Chondrocyte (in vitro differentiated cells): ENCODE measurements around the gene SUCNR1. TPM values are rescaled to one million over a fixed set of nuclear protein-coding genes. Genes with fewer than 3 reads are reported as not detected.

Experiments
- DNase-seq: peaks from one replicate; pipeline ENCODE4 v3.0.0; 2021; ENCODE audit warnings: mixed read lengths, low spot score
- H3K27ac Mint-ChIP-seq: one replicate; pipeline ENCODE4 v1.8.0; 2021; ENCODE audit warnings: mild to moderate bottlenecking, moderate library complexity, mixed read lengths; ENCODE audit not compliant: unreplicated experiment
- H3K27me3 Mint-ChIP-seq: 2 replicates; pipeline ENCODE4 v1.8.0; 2021; ENCODE audit warnings: low read depth, mixed read lengths
- H3K36me3 Mint-ChIP-seq: 2 replicates; pipeline ENCODE4 v1.8.0; 2021; ENCODE audit warnings: low read depth, mixed read lengths
- H3K4me1 Mint-ChIP-seq: 2 replicates; pipeline ENCODE4 v1.8.0; 2021; ENCODE audit warnings: low read depth, mild to moderate bottlenecking, mixed read lengths
- H3K4me3 Mint-ChIP-seq: one replicate; pipeline ENCODE4 v1.8.0; 2021; ENCODE audit warnings: mild to moderate bottlenecking, moderate library complexity, mixed read lengths; ENCODE audit not compliant: unreplicated experiment
- H3K9me3 Mint-ChIP-seq: 2 replicates; pipeline ENCODE4 v1.8.0; 2021; ENCODE audit warnings: low read depth, mixed read lengths
- total RNA-seq: library from RNA; stranded (reverse); gene quantifications from 3 replicates; pipeline ENCODE4 v1.2.1, GENCODE V29; 2021
- TF ChIP-seq, protein P1 (sequence below): fragments of 200-600 bp; sonication (generic); IDR thresholded peaks from 2 replicates; pipeline ENCODE4 v1.5.0; 2021; ENCODE audit warnings: antibody characterized with exemption, mild to moderate bottlenecking, moderate library complexity

SUCNR1 gene
- total RNA-seq, 1 donor from 2014 or later, result 0.12 TPM

DNA sequence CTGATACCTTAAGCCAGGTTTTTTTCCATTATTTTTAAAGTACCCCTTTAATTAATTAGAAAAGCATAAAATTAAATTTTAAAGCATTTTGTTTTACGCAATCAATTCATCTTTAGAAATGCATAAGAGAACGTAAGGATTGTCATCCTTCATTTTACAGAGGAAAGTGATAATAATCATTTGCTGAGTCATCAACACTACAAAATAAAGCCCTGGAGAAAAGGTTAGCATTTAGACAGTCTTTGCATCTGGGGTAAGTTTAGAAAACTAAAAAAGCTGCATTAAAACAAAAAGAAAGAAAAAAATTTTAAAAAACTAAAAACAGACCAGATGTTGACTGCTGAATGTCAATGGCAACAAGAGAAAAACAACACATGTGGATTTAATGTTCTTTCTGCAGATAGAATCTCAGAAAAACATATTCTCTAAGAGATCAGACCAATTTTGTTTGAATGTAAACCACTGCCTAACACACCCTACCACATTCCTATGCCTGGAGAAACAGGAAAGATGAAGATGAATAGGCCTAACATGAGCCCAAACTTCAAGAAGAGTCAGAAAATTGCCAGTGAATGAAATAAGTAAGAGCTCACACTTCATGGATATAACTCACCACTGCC is 59.9 kb downstream of the SUCNR1 start:
- Mint-ChIP-seq H3K4me3 (no peak overlapping the region), H3K36me3 (no peaks in the 10 kb centered on the region), H3K9me3 (no peaks in the 10 kb centered on the region), H3K4me1 (peaks cover 17% of the 10 kb centered on the region), H3K27me3 (no peaks in the 10 kb centered on the region), H3K27ac (no peak overlapping the region)
- no peak for DNase-seq
- TF ChIP-seq, protein P1, sequence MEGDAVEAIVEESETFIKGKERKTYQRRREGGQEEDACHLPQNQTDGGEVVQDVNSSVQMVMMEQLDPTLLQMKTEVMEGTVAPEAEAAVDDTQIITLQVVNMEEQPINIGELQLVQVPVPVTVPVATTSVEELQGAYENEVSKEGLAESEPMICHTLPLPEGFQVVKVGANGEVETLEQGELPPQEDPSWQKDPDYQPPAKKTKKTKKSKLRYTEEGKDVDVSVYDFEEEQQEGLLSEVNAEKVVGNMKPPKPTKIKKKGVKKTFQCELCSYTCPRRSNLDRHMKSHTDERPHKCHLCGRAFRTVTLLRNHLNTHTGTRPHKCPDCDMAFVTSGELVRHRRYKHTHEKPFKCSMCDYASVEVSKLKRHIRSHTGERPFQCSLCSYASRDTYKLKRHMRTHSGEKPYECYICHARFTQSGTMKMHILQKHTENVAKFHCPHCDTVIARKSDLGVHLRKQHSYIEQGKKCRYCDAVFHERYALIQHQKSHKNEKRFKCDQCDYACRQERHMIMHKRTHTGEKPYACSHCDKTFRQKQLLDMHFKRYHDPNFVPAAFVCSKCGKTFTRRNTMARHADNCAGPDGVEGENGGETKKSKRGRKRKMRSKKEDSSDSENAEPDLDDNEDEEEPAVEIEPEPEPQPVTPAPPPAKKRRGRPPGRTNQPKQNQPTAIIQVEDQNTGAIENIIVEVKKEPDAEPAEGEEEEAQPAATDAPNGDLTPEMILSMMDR, result no peak

Other genes starting within 250 kb of the SUCNR1 start
- not detected in 3 replicates for gene AADACL2, start 139.7 kb upstream of the SUCNR1 start, total RNA-seq
- not detected in 3 replicates for gene AADAC, start 59.5 kb upstream of the SUCNR1 start, total RNA-seq